ENCODE measurements around the gene SYT14.
"Not testable (repeated sequence)": the region's sequence is repeated elsewhere in the genome, so short reads cannot be mapped to it uniquely, and the experiment has no call there.

Gene SYT14

DNA sequence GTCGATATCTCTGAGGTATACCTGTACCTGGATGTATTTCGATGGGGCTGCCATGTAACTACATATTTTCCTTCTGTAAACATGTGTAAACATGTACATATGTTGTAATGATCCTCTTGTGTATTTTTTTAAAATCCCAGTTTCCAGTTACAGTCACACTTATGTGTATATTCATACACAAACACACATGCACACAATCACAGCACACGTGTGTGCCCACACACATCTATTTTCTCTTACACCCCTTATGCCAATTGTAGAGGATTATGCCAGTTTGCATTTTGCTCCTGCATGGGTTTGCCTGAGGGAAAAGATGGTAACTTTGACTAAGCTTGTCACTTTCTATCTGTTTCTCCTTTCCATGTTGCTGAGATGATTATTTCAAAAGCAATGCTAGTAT is 10.1 kb downstream of the SYT14 start:
- no peak for DNase-seq

DNA sequence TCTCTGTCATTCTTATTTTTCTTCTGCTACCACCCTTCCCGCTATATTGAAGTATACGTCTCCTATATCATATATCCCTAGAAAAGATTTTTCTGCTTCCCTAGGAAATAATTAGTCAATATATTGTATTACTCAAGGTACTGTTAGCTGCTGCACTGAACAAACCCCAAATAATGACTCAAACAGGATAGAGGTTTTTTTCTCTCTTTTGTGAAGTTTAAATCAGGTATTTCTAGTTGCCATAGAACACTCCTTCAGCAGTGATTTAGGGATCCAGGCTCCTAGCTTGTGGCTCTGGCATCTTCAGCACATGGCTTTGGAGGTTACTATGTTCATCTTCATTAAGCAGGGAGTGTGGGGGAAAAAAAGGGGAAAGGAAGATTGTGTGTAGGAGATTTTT is 18.1 kb downstream of the SYT14 start:
- DNase-seq: no peak

DNA sequence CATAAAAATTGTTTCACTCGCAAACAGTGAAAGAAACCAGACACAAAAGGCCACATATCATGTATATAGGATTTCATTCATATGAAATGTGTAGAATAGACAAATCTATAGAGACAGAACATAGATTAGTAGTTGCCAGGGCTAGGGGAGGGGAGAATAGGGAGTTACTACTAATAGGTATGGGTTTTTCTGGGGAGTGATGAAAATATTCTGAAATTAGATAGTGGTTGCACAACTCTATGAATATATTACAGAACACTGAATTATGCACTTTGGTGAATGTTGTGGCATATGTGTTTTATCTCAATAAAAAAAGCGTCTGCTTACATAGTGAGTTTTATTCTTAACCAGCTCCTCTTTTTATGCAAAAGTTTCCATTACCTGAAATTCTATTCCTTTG is 21.6 kb downstream of the SYT14 start:
- no peak for DNase-seq

DNA sequence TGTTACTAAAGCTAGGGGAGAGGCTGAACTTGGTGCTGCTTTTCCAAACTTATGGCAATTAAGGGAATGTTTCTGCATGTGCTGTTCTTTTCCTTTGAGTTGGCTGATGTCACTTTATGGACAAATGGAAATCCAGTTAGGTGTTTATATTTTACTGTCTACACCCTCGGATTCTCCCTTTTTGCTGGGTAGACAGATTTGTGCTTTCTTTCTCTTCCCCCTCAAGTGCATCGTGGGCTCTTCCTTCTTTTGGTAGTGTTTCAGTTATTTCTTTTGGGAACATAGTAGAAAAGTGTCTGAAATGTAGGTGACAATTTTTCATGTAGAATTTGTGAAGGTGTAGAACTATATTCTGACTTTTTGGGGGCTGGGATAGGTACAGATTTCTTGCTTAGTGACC is 22.9 kb downstream of the SYT14 start:
- DNase-seq: no peak

DNA sequence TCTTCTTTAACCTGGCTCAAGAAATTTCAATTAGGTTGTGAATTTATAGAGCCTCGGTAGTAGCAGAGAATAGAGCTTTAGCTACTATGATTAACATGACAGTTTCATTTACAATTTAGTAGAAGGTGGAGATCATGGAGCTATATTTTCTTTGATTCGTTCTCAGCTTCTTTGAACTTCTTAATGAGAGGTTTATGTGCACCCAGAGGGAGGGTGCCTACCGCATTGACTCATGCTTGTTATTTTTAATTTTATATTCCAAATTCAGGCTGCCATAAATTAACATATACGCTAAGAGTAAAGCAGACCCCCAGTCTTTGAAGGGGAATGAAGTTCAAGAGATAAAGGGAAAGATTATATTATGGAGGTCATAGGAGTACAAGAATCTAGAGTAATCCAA is 24.4 kb downstream of the SYT14 start:
- no peak for DNase-seq

DNA sequence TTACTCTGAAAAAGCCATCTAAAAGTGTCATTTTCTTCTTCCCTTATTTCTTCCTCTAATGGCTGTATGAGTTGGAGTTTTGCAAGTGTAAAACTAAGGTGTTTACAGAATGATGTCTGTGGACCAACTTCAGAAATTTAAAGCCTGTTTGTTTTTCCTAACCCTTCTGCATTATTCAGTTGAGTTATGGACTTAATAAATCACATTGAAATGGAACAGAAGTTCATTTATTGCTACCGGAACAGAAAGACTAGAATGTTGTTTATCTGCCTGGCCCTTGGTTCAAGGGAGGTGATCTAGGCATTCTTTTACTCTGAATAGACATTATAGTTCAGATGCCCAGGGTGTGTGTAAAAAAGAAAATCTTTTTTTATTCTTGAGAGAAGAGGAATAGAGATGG is 24.8 kb downstream of the SYT14 start:
- DNase-seq: no peak

DNA sequence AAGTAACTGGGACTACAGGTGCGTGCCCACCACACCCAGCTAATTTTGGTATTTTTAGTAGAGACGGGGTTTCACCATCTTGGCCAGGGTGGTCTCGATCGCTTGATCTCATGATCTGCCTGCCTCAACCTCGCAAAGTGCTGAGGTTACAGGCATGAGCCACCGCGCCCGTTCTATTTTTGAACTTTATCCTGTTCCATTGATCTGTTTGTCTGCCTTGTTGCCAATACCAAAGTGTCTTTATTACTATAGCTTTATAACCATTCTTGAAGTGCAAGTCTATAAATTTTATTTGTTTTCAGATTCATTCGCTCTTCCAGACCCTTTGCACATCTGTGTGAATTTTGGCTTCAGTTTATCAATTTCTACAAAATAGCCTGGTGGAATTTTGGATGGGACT is 28.0 kb downstream of the SYT14 start:
- no peak for DNase-seq

DNA sequence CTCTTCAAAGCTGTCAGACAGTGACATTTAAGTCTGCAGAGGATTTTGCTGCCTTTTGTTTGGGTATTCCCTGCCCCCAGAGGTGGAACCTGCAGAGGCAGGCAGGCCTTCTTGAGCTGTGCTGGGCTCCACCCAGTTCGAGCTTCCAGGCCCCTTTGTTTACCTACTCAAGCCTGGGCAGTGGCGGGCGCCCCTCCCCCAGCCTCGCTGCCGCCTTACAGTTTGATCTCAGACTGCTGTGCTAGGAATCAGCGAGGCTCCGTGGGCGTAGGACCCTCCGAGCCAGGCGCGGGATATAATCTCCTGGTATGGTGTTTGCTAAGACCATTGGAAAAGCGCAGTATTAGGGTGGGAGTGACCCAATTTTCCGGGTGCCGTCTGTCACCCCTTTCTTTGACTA is 40.7 kb downstream of the SYT14 start:
- not testable (repeated sequence) for DNase-seq

DNA sequence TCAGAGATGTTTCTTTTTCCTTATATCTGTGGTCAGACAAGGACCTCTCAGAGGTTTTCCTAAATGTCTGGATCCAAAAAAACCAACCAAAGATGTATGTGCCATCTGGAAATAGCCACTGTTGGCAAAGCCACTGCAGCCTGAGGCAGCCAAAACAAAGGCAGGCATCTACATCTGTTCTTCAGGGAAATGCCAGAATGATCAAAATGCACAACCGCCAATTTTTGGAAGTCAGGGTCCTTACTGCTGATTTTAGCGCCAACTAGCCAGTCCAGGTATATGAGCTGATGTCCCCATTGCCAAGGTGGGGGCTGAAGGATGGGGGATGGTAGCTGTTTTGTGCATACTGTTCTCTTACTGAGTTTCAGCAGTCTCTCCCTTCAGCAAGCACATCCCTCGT is 45.9 kb downstream of the SYT14 start:
- no peak for DNase-seq

DNA sequence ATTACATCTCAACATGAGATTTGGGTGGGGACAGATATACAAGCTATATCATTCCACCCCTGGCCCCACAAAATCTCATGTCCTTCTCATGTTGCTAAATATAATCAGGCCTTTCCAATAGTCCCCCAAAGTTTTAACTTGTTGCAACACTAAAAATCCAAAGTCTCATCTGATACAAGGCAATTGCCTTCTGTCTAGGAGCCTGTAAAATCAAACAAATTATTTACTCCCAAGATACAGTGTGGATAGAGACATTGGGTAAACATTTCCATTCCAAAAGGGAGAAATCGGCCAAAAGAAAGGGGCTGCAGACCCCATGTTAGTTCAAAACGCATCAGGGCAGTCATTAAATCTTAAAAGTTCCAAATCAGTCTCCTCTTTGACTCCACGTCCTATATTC is 47.0 kb downstream of the SYT14 start:
- DNase-seq: no peak

DNA sequence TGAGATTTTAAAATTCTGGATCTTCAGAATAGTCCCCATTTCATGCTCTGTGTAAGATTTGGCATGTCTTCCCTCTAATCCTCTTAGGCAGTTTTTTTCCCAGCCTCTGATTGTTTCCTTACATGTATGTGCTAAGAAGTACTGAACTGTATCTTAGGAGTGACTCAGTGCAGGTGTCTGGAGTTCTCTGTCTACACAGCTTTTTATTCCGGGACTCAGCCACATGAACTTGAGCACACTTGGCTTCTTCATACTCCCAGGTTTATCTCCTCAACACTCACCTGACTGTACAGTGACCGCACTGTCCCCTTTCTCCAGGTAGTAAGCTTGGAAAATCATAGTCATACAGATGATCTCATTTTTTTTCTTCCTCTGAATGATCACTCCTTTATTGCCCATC is 50.7 kb downstream of the SYT14 start:
- no peak for DNase-seq

DNA sequence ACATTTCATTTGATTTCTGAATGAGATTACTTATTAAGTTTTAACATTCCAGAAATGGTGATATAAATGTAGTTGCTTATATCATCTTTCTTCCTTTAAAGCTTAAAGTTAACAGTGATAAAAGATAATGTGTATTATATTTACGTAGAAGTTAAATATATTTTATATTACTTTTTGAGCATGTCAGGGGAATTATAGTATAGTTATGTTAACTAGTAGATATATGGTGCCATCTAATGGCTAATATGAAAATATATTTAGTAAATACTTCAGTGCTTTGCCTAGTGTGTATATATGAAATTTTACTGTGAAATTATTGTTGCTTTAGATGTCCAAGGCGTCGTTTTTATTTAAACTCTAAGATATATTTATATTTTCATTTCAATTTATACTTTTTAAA is 51.5 kb downstream of the SYT14 start:
- DNase-seq: peak; percentile 14

DNA sequence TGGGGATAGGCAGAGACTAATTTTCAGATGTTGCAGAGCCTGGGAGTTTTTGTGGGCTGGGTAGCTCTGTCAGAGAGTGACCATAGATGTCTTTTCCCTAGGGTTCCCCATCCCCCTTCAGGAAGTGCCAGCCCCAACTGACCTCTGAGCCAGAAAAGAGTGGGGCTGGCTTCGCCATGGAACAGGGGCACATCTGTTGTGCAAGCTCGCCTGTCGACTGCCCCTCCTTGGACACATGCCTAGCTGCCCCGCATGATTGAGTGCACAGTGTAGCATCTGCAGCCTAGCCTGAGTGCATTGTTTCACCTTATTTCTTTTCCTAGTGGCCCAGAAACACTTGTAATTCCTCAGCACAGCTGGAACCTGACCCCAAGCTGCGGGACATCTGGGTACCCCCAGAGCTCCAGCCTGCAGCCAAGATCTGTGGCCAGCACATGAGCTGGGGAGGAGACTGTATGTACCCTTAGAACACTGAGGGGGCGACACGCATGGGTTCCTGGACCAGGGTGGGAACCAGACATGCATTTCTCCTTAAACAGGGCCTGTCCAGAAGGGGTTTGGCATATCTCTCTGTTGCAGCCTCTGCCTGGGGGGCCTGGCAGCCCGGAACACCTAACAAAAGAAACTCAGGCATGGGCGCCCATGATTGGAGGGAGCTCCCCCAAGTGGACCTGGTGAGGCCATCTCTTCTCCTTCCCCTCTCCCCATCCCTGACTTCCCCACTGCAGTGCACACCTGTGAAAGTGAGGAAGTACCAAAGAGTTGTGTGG is 55.2 kb downstream of the SYT14 start:
- DNase-seq: no peak

DNA sequence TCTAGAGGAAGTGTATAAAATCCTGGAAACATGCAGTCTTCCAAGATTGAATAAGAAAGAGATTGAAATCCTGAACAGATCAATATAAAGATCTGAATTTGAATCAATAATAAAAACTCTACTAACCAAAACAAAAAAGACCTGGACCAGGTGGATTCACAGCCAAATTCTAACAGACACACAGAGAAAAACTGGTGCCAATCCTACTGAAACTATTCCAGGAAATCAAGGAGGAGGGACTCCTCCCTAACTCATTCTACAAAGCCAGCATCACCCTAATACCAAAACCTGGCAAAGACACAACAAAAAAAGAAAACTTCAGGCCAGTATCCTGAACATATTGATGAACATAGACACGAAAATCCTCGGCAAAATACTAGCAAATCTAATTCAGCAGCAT is 58.3 kb downstream of the SYT14 start:
- no peak for DNase-seq

DNA sequence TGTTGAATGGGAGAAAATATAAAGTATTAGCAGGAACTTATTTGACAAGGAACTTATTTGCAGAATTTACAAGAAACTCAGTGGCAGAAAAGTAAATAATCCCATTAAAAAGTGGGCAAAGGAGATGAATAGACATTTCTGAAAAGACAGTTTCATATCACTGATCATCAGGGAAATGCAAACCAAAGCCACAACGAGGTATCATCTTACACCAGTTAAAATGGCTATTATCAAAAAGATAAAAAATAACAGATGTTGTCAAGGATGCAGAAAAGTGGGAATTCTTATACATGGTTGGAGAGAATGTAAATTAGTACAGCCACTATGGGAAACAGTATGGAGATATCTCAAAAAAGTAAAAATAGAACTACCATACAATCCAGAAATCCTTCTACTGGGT is 61.0 kb downstream of the SYT14 start:
- DNase-seq: no peak

DNA sequence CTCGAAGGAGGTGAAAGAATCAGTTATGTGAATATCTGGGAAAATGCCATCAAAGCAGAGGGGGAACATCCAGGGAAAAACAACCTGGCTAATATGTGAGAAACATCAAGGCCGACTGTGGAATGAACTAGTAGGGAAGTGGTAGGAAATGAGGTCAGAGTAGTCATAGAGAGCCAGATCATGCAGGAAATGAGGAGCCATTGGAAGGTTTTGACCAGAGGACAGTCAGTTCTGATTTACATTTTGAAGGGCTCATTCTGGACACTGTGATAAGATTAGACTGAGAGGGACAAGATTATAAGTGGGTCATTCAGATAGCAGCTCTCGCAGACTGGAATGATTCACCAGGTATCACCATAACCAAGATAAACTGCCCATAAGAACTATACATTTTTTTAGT is 63.7 kb downstream of the SYT14 start:
- DNase-seq: no peak

DNA sequence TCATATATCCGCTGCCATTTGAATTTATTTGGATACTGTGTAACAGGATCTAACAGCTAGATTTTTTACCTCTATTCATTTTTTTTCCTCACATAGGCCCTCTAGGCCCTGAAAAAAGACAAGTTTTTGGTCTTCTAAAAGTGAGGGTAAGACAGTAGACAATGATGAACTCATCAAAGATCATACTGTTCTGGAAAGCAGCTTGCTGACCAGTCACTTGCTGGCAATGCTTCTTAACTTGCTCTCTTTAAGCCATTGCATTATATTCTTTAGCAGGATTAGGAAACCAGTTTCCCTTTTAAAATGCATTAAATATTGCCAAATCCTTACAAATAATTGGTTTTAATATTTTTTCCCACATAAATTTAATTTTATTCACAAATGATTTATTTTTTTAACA is 65.5 kb downstream of the SYT14 start:
- no peak for DNase-seq

DNA sequence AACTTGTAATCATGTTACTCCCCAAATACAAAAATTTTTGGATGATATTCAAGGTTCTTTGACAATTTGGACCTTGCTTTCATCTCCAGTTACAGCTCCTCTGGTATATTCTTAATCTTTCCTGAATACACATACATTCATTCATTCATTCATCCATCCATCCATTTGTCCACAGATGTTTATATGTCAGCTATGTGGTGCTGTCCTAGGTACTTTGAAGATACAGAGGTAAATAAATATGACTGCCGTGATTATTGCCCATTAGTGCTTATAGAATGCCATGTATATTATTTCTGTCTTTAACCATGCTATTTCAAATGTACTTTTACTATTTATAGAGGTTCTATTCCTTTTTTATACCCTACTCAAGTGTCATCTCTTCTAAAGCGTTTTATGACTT is 72.1 kb downstream of the SYT14 start:
- no peak for DNase-seq

DNA sequence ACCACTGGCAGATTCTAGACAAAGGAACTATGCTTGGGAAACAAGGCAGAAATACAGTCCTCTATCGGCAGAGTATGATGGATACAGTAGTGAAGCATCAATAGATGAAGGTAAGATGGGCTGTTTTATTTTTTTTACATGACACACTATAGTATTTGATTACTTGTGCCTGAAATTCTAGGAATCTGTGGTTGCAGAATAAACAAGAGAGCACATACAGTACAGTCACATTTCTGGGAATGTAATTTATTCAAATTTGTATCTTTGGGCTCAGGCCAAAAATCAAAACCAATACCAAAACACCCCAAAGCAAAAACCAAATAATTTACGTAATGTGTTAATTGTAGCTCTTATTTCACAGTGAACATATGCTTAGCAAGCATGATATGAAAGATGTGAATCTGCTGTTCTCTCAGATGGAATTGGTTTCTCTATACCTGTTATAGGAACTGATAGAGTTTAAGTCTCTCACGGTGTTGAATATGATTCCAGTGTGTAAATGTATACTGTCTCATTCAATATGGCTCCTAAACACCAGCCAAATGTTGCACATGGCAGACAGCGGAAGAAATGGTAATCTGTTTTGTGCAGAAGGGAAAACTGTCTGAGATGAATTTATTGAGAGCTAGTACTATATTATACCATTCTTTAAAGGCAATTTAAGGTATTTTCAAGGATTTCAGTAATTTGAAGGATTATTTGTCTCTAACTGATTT is 83.3 kb downstream of the SYT14 start:
- DNase-seq: no peak

DNA sequence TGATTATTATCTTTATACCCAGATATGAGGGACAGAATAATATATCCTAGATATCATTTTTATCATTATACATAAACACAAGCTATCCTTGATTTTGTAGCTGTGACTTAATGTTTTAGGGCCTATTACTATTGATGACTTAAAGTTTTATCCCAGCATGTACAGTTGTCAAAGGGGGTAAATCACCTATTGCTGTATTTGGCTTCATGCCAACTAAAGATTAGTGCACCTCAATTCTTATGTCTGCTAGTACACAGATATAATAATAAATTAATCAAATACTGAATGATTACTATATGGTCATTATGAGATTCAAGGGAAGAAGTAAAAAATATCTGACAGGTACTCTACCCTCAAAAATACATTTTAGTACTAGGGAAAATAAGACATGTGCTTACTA is 84.0 kb downstream of the SYT14 start:
- no peak for DNase-seq

DNA sequence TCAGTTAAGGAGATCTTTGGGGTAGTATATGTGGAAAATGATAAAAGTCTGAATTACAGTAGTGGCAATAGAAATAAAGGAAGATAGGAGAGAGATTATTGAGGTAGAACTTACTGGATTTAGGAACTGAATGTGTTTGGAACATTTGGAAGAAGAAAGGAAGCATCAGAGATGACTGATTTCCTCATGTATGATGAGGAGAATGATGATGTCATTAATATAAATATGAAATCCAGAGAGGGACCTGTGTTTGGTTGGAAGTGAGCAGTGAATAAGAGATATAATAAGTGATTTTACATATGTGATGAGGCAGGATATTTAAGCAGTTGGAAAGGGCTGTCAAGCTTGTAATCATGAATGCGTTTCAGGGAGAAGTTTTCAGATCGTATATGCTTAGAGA is 86.3 kb downstream of the SYT14 start:
- DNase-seq: no peak

DNA sequence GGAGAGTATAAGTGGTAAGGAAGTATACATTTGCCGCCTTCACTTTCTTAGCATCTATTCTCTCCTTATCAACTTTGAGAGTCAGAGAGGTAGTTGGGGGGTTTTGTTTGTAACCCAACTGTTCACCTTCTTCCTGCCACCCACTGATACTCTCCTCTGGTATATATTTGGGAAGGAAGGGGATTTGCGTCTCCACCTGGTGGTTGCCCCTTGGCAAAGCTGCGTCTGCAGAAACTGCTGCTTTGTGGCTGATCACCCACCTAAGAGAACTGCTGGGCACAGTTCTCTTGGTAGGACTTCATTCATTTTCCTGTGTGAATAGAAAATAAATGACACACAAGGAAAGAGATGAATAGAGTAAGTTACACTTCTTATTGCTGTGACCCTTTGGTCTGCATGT is 87.0 kb downstream of the SYT14 start:
- DNase-seq: no peak

DNA sequence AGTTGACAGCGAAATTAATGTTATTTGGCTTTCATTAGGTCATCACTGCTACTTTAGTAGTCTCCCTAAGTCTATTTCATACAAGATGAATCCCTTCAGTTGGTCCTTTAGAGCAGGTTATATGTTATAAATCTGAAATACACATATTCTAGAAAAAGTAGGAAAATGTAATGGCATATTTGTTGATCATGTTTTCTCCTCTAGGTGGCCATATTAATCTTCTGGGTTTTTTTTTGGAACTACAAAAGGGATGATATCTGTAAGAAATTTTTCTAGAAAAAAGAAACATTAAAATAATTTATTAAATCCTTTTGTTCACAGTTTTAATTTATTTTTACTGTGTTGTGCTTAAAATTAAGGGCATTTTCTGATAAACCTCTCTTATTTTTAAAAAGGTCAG is 87.9 kb downstream of the SYT14 start:
- DNase-seq: no peak

DNA sequence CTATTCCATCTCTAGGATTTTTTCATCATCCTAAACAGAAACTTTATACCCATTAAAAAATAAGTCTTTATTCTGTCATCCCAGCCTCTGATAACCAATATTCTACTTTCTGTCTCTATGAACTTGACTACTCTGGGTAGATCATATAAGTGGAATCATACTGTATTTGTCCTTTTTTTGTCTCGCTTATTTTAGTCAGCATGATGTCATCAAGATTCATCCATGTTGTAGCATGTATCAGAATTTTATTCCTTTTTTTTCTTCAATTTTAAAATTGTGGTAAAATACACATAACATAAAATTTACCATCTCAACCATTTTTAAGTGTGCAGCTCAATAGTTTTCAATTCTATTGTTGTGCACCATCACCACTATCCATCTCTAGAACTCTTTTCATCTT is 90.0 kb downstream of the SYT14 start:
- DNase-seq: no peak

DNA sequence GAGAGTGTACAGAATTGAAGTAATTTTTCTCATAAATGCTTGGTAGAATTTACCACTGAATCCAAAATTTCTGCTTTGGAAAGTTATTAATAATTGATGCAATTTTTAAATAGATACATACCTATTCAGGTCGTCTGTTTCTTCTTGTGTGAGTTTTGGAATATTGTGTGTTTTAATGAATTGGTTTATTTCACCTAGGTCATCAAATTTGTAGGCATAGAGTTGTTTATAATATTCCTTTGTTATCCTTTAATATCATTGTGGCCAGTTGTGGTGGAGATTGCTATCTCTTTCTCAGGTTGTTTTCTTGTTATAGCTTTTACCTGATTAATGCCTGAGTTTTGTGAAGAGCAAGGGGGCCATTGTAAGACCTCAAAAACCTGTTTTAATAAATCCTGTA is 93.5 kb downstream of the SYT14 start:
- DNase-seq: no peak

All from fibroblast of skin of right quadriceps (primary cell).